GM19397 (cell line): ENCODE results near the gene CD93.

ENCODE experiments used
- ATAC-seq: cut with Tn5 transposase; IDR thresholded peaks from one replicate; pipeline ENCODE4 v1.9.1; 2021; ENCODE audit warnings: mild to moderate bottlenecking, moderate library complexity; ENCODE audit not compliant: unreplicated experiment

CD93 gene

DNA sequence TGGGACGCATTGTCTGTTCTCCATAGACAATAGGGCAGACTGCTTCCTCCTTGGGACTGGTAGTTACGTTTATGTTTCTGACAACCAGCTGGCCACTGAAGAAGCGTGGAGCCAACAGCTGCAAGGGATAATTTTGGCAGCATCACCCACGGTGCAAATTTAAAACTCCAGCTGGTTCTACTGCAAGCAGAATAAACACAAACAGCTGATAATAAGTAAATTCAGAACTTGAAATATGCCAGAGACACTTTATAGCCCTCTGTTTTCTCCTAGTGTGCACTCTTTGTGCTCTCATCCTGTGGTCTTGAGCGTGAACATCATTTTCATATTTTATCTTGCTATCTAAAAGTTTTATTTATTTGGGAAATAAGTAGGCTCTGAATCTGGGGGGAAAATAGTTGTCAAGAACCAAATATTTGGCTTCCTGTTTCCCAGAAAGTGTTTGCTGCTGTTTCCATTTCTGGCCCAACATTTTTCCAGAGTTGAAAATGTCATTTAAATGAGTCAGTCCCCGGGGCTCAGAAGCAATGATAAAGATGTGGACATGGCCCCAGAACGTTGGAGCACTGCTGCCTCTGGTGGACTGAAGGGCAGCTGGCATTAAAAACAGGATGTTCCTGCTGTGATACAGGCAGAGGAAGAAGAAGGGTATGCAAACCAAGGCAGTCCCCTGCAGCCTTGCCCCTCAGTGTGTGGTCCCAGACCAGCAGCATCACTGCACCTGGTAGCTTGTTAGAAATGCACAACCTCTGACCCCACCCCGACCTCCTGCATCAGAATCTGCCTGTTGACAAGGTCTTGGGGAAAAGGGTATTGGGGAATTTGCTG lies 24.2 kb downstream of the CD93 start:
- no peak for ATAC-seq

GRCh38 chr20:23061262-23061661 lies 24.9 kb downstream of the CD93 start:
- no peak for ATAC-seq

GRCh38 chr20:23060629-23061028 lies 25.5 kb downstream of the CD93 start:
- ATAC-seq, result no peak

DNA sequence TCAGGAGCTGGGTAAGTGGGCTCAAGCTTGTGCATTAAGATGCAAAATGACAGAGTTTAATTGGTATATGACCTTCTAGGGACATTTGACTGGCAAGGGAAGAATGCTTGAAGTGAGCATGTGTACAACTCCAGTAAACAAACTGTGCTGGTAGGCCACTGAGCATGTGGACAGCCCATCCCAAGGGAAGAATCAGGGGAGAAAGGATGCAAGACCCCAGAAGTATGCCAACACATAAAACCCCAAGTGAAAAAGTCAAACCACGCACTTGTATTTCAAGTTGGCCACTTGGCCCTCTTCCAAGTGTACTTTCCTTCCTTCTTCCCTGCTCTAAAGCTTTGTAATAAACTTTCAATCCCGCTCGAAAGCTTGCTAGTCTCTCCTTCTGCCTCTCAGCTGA lies 26.3 kb downstream of the CD93 start:
- no peak for ATAC-seq

DNA sequence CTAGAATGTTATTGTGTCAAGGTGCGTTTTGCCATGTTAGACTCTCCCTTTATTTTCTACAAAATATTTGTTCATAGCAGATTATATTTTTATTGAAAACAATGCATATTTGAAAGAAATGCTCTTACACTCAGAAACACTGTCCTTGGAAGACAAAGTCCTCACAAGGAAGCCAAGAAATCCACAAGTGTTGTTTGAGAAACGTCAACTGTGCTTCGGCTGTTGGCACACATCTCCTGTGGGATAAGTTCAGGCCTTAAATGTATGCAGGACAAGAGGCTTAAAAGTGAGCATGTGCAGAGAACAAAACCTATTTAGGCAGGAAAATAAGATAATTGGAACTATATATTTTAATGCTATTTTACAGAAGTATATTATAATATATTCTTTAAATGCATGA lies 27.1 kb downstream of the CD93 start:
- ATAC-seq, result no peak

DNA sequence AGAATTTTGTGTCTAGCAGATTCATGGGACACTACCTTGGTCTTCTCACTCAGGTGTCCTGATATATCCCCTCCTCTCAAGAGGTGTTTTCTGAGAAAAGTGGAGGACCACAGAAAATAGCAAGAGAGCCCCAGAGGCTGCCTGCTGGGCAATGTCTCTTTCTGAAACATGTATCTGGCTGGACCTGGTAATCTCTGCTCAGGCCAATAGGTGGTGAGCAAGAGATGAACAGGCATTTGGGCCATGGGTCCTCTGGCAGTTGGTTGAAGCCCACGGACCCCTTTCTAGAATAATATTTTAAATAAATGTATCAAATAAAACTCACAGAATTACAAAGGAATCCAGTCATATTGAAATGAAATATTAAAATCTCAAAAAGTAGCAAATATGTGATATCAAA lies 27.9 kb downstream of the CD93 start:
- no peak for ATAC-seq

DNA sequence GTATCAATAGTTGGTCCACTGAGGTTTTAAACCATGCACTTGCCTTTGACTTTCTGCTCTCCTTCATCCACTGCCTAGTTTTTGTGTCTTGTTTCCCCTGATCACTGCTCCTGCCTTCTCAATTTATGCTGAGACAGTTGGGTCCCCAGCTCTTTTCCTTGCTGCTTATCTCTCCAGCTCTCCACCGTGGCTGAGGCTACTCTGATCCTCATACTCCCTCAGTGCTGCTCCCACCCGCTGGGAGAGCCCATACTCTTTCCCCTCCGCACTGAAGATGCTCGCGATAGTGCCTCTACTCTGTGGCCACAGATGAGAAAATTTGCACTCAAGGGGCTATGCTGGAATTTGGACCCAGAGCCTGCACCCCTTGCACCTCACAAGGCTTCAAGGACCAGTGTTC lies 33.2 kb downstream of the CD93 start:
- no peak for ATAC-seq

- no peak for ATAC-seq
These were observed 35.1 kb downstream of the CD93 start for GRCh38 chr20:23050847-23051627.

DNA sequence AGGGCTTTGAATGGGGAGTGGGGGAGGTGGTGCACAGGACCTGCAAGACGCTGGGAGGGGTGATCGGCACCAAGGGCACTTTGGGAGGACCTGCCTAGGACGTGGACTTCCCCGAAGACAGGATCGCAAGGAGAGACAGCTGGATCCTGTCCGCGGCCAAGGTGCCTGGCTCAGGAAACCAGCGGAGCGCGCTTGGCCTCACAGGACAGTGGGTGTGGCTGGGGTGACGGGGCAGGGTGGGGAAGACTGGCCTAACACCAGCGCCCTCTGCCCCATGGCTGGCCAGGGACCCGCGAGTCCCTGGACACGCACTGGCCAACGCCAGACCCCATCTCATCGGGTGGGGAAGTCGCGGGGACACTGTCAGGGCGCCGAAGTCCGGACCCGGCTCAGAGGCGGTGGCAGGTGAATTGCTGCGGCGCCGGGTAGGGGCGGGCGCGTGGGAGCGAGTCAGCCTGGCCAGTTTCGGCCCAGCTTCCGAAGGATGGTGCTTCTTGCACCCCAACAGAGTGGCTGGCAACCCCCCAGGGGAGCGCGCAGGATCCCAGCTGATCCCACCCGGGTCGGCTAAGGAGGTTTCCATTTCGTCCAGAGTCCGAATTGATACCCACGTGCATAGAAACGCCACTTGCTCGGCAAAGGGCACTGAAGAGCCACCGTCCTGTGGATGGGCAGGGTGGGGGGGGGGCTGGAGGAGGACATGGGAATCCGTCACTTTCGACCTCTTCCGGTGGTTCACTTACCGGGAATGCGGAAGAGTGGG lies 35.9 kb downstream of the CD93 start:
- no peak for ATAC-seq

DNA sequence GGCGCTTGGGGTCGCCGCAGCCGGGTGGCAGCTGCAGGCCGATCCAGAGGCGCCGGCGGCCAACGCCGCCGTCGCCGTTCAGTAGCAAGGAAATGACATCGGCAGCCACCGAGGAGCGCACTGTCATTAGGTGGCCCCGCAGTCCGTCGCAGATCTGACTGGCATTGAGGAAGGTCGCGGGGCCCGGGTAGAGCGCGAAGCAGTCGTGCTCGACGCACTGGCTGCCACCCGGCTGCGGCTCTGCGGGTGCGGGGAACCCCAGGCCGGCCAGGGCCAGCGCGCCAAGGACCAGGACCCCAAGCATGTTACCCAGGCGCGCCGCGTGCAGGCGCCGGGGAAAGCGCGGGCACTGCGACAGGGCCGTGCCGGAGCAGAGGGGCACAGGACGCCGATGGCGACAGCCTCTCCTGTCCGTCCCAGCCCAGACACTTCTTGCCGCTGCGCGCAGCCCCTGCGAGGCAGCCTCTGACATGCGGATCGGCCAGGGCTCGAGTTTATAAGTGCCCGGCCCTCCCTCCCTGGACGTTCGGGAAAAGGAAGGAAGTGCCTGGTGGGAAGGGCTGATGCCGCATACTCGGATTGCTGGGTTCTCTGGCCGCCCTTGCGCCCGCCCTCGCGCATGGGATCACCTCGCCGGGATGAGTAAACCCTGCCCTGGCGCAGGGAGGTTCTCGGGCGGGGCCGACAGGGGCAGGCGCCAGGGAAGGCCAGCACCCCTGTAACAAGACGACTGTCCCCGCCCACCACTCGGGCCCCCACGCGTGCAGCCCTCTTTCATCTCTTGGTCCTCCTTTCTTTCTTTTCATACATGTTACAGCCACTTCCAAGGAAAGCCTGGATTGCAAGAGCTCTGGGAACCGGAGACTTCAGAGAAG lies 36.7 kb downstream of the CD93 start, which contains the start of gene THBD:
Gene THBD (minus strand): TSS at position 472 of the 875 bp plus-strand sequence. CDS start 168 bp downstream, at position 304.
- no peak for ATAC-seq

GRCh38 chr20:23048283-23049200 lies 37.6 kb downstream of the CD93 start:
- ATAC-seq, result no peak

- ATAC-seq, result no peak
These were observed 38.3 kb downstream of the CD93 start for GRCh38 chr20:23047738-23048214.

GRCh38 chr20:23047001-23047737 lies 39.0 kb downstream of the CD93 start:
- no peak for ATAC-seq

GRCh38 chr20:23046431-23046830 lies 39.7 kb downstream of the CD93 start:
- no peak for ATAC-seq

DNA sequence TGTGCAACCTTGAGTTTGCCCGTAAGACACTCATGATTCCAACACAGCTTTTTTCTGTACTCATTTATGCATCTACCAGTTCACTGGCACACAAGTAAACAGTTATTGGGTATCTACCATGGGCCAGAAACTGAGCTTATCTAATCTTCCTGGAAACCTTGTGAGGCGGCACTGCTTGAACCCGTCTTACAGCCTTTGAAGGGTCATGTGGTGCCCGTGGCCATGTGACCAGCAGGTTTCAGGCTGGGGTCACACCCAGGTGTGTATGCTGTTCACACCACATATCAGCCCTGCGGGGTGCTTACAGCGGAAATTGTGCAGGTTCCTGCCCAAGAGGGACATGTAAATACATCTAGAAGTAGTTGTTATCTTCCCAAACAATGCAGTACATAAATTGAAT lies 42.7 kb downstream of the CD93 start:
- ATAC-seq, result no peak

- no peak for ATAC-seq
These were observed 43.9 kb downstream of the CD93 start for GRCh38 chr20:23042270-23042669.

DNA sequence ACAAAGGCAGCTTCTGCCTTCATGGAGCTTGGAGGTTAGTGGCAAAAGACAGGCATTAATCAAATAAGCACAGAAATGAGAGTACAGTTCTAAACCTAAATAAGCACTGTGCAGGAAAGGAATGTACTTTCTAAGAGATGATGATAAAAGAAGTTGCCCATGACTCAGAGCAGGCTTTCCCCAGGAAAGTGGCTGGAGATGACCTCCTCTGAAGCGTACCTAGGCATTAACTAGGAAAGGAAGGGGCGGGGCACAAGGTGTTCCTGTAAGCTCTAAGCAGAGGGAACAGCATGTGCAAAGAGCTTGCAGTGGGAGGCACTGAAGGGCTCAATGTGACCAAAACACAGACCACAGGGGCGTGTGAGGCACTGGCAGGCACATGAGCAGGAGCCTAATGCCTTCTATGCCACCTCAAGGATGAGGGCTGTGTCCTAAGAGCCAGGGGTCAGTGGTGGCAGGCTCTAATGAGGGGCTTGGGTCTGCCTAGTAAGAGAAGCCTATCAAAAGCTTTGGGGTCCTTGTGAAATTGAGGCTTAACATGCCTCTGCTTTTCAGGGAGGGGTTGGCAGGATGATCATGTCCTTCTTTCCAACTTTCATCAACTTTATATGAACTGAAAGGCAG lies 46.1 kb downstream of the CD93 start:
- ATAC-seq, result no peak
